ENCODE data around the gene MED13L.

DNA sequence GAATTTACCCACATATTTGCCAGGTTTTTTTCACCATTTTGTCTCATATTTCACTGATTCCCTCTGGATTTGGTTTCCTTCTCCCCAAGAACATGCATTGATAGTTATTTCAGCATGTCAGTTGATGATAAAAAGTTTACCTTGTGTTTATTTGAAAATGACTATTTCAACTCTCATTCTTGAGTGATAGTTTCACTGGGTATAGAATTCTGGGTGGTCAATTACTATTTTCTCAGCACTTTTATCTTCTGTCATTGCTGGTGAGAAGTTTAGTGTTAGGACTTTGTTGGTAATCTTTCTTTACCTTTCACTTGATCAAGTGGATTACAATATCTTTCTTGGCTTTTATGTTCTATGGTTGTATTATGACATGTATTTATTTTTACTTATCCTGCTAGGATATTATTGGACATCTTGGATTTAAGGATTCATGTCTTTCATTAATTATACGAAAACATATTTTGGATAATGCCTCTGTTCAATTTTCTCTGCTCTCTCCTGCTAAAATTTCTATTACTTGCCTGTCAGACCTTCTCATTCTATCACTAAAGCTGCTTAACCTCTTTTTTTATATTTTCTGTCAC is 338.6 kb downstream of the MED13L start:
- TF ChIP-seq YY1 (IDR thresholded peaks at IDR 0.05; ENCODE audit: insufficient read depth, insufficient read length), result no peak
- TF ChIP-seq SUZ12 (IDR thresholded peaks at IDR 0.05; ENCODE audit: extremely low read depth, insufficient read depth, insufficient read length), result no peak

Data from NT2/D1 (cell line).